Heart right ventricle (tissue), 16 donors: ENCODE data around the gene APPL2. TPM values are rescaled to one million over a fixed set of nuclear protein-coding genes. Genes with fewer than 3 reads are reported as not detected.

ENCODE experiments used
- ATAC-seq, 8 donors: fragments of 200-7000 bp; cut with Tn5 transposase; one replicate each; pipeline ENCODE4 v1.9.1; 2020; ENCODE audit warnings: mild to moderate bottlenecking in 8 of 8, moderate library complexity in 8 of 8, moderate number of reproducible peaks in 1 of 8
- DNase-seq, 2 donors: peaks; one replicate each; pipeline ENCODE4 v3.0.0-alpha.2; 2020
- H3K27ac ChIP-seq, 10 donors: fragments of 200-600 bp; sonication (generic) in 2 of 10; one replicate each; pipeline versions ENCODE4 v1.5.0 to v1.8.0; 2020 to 2022; ENCODE audit warnings: mild to moderate bottlenecking in 3 of 10
- H3K27me3 ChIP-seq, 7 donors: fragments of 200-600 bp; one replicate each; pipeline ENCODE4 v1.8.0; 2021 to 2022; ENCODE audit warnings: mild to moderate bottlenecking in 2 of 7
- H3K36me3 ChIP-seq, 9 donors: fragments of 200-600 bp; sonication (generic) in 1 of 9; one replicate each; pipeline versions ENCODE4 v1.5.0 to v1.8.0; 2020 to 2022; ENCODE audit warnings: mild to moderate bottlenecking in 2 of 9
- H3K4me1 ChIP-seq, 9 donors: fragments of 200-600 bp; sonication (generic) in 1 of 9; one replicate each; pipeline versions ENCODE4 v1.5.0 to v1.8.0; 2020 to 2022; ENCODE audit warnings: mild to moderate bottlenecking in 4 of 9
- H3K4me3 ChIP-seq, 10 donors: fragments of 200-600 bp; sonication (generic) in 2 of 10; one replicate each; pipeline versions ENCODE4 v1.5.0 to v1.8.0; 2020 to 2022; ENCODE audit warnings: mild to moderate bottlenecking in 7 of 10, moderate library complexity in 2 of 10
- H3K9me3 ChIP-seq, 11 donors: fragments of 200-600 bp in 10 of 11; sonication (generic) in 2 of 11; one replicate each; pipeline versions ENCODE4 v1.5.0 to v1.8.0; 2013 to 2022; ENCODE audit warnings: mild to moderate bottlenecking in 2 of 11, control low read depth in 1 of 11, moderate library complexity in 1 of 11
- CTCF ChIP-seq, 9 donors: fragments of 200-600 bp; sonication (generic) in 2 of 9; IDR thresholded peaks; one replicate each; pipeline versions ENCODE4 v1.5.0 to v1.8.0; 2021 to 2022; ENCODE audit warnings: antibody characterized with exemption in 9 of 9, mild to moderate bottlenecking in 5 of 9, moderate library complexity in 1 of 9
- WGBS, 2 donors: extraction: QIAGEN DNeasy Blood & Tissue Kit; methylation state at CpG; one replicate each; pipeline ENCODE4 v1.1.7; 2013; ENCODE audit warnings: inconsistent platforms in 1 of 2; 5-methylcytosine and 5-hydroxymethylcytosine counted together
- intact Hi-C, 10 donors: fragments of 100-400 bp; cut with DNase I; formaldehyde crosslinking; loops; one replicate each; pipeline versions ENCODE4 v1.11.1 to v1.14.2; 2022
- polyA plus RNA-seq, 2 donors: library from polyadenylated mRNA; stranded (reverse); fragments of 200-250 nt; gene quantifications; one replicate each; pipeline ENCODE4 v1.2.3, GENCODE V29; 2013
- total RNA-seq, 10 donors: library from RNA; stranded (reverse); fragmentation: NEBNext Ultra II Directional in 3 of 10; extraction: Animal tissue kit (Norgen Biotek cat#: 25700) in 3 of 10; gene quantifications; one replicate each; pipeline versions ENCODE4 v1.2.1 to v1.2.4, GENCODE V29; 2021 to 2023
- donor health status: Arrhythmogenic right ventricular cardiomyopathy.
- donor health status: ischemic (EF 13 %, LVEDD 7.1; RV severe dilation, severe dysfunction).
- donor health status: healthy with polysubstance abuse.
- donor health status: DM: no; HTN: yes; CAD: no.
- donor health status: DM: no; HTN: no; CAD: no.
- donor health status: ischemic (EF 25% LVEDD 6.9; RV normal size, moderate dysfunction).
- donor health status: ischemic (EF 25% LVEDD 5.7; RV mildly dilated, moderate dysfunction).
- donor health status: healthy.
- donor health status: DM: yes; HTN: yes; CAD: no.
- donor health status: Ischemic cardiomyopathy.
- donor health status: ischemic (EF 35%, LVEDD 5.7; RV mildly dilated, moderate dysfunction).
- donor health status: nonischemic (EF 11% LVEDD 7.7; RV severe dilation, severe dysfunction).
- donor health status: DM: yes; HTN: yes; CAD: no.
- donor health status: PGD.
- donor health status: ischemic (EF 29% LVEDD 5.4; RV normal size, mild dysfunction).
- donor health status: nonischemic (EF 23%, LVEDD 6.1; RV moderate dilation, normal function).

APPL2 gene
- total and polyA plus RNA-seq, 12 donors, result 8.4 to 28.9 (median 19.0) TPM

GRCh38 chr12:105222726-105223351, 13.1 kb downstream of the APPL2 start:
- Histone ChIP-seq H3K27ac (peak overlapping the region in 2 of 10 donors; percentile 13 to 67), H3K4me1 (peaks cover 29 to 97% (median 91%) of the 10 kb centered on the region in 9 donors), H3K36me3 (peaks cover 0 to 62% (median 9%) of the 10 kb centered on the region in 9 donors), H3K9me3 (no peaks in the 10 kb centered on the region), H3K4me3 (no peak overlapping the region), H3K27me3 (no peaks in the 10 kb centered on the region)
- no peak for TF ChIP-seq CTCF (IDR thresholded peaks at IDR 0.05)
- intact Hi-C loops, result no loop called here
- 73 to 83% methylated on average over 13 of the region's 13 CpGs for WGBS, 2 donors
- DNase-seq (no peak), ATAC-seq (no peak)

- peak overlapping the region in 2 of 10 donors; percentile 13 to 67 for H3K27ac ChIP-seq
- no peak for TF ChIP-seq CTCF (IDR thresholded peaks at IDR 0.05)
Measured at GRCh38 chr12:105222284-105222655, 13.7 kb downstream of the APPL2 start.

GRCh38 chr12:105221583-105222283, 14.2 kb downstream of the APPL2 start:
- no peak for ATAC-seq
- intact Hi-C loops, result no loop called here
- H3K9me3 ChIP-seq, result no peaks in the 10 kb centered on the region
- no peak for DNase-seq
- no peak for TF ChIP-seq CTCF (IDR thresholded peaks at IDR 0.05)
- no peaks in the 10 kb centered on the region for H3K27me3 ChIP-seq
- peak overlapping the region in 2 of 10 donors; percentile 13 to 67 for H3K27ac ChIP-seq
- 70 to 77% methylated on average over 19 of the region's 19 CpGs for WGBS, 2 donors
- peaks cover 28 to 96% (median 90%) of the 10 kb centered on the region in 9 donors for H3K4me1 ChIP-seq
- peaks cover 0 to 62% (median 5%) of the 10 kb centered on the region in 9 donors for H3K36me3 ChIP-seq
- no peak overlapping the region for H3K4me3 ChIP-seq

More at GRCh38 chr12:105222284-105222655, 13.7 kb downstream of the APPL2 start:
- no peaks in the 10 kb centered on the region for H3K9me3 ChIP-seq
- peaks cover 0 to 62% (median 3%) of the 10 kb centered on the region in 9 donors for H3K36me3 ChIP-seq
- no peak for DNase-seq
- H3K27me3 ChIP-seq, result no peaks in the 10 kb centered on the region
- ATAC-seq, result no peak
- no peak overlapping the region for H3K4me3 ChIP-seq
- intact Hi-C loops, result no loop called here
- WGBS, 2 donors, result 56 to 64% methylated on average over 4 of the region's 4 CpGs
- H3K4me1 ChIP-seq, result peaks cover 29 to 100% (median 93%) of the 10 kb centered on the region in 9 donors

- intact Hi-C loops, result no loop called here
- Histone ChIP-seq H3K27ac (peak overlapping the region in 4 of 10 donors; percentile 14 to 84 (median 46)), H3K4me3 (no peak overlapping the region), H3K27me3 (no peaks in the 10 kb centered on the region), H3K4me1 (peaks cover 26 to 88% (median 81%) of the 10 kb centered on the region in 9 donors), H3K36me3 (peaks cover 0 to 69% (median 12%) of the 10 kb centered on the region in 9 donors), H3K9me3 (no peaks in the 10 kb centered on the region)
- 86 to 98% methylated on average over 3 of the region's 3 CpGs for WGBS, 2 donors
- no peak for DNase-seq
- no peak for ATAC-seq
- TF ChIP-seq CTCF (IDR thresholded peaks at IDR 0.05), result no peak
Measured at GRCh38 chr12:105220929-105221290, 15.1 kb downstream of the APPL2 start.
